Hepatocyte (in vitro differentiated cells): ENCODE measurements around the gene C2CD4D. TPM values are rescaled to one million over a fixed set of nuclear protein-coding genes. Genes with fewer than 3 reads are reported as not detected.
A peak's percentile ranks its signal among the peaks of the same experiment; 100 is the strongest.
"Not testable (repeated sequence)": the region's sequence is repeated elsewhere in the genome, so short reads cannot be mapped to it uniquely, and the experiment has no call there.

ENCODE experiments used
- DNase-seq: peaks from one replicate; pipeline ENCODE4 v3.0.0-alpha.2; 2016; ENCODE audit warnings: low spot score
- H2AFZ ChIP-seq: fragments of 200-600 bp; sonication (generic); 2 replicates; pipeline ENCODE4 v1.6.0; 2016; ENCODE audit warnings: antibody characterized with exemption, mild to moderate bottlenecking
- H3K27ac ChIP-seq: fragments of 200-600 bp; sonication (generic); 2 replicates; pipeline ENCODE4 v1.5.1; 2016; ENCODE audit warnings: mild to moderate bottlenecking
- H3K27me3 ChIP-seq: fragments of 200-600 bp; sonication (generic); 2 replicates; pipeline ENCODE4 v1.6.1; 2016
- H3K36me3 ChIP-seq: fragments of 200-600 bp; sonication (generic); replicated peaks from 2 replicates; pipeline ENCODE4 v1.5.1; 2016; ENCODE audit warnings: low read depth; ENCODE audit not compliant: insufficient read depth
- H3K4me1 ChIP-seq: fragments of 200-600 bp; sonication (generic); 2 replicates; pipeline ENCODE4 v1.5.1; 2016; ENCODE audit warnings: mild to moderate bottlenecking, moderate library complexity; ENCODE audit not compliant: insufficient read depth
- H3K4me2 ChIP-seq: fragments of 200-600 bp; sonication (generic); 2 replicates; pipeline ENCODE4 v1.6.0; 2016
- H3K4me3 ChIP-seq: fragments of 200-600 bp; sonication (generic); 2 replicates; pipeline ENCODE4 v1.5.1; 2016; ENCODE audit warnings: mild to moderate bottlenecking
- H3K79me2 ChIP-seq: fragments of 200-600 bp; sonication (generic); 2 replicates; pipeline ENCODE4 v1.6.0; 2017; ENCODE audit warnings: mild to moderate bottlenecking
- H3K9me2 ChIP-seq: fragments of 200-600 bp; sonication (generic); replicated peaks from 2 replicates; pipeline ENCODE4 v1.6.0; 2017; ENCODE audit warnings: mild to moderate bottlenecking; ENCODE audit not compliant: insufficient read depth
- H3K9me3 ChIP-seq: fragments of 200-600 bp; sonication (generic); 2 replicates; pipeline ENCODE4 v1.5.1; 2016; ENCODE audit warnings: low read depth, mild to moderate bottlenecking
- H4K20me1 ChIP-seq: fragments of 200-600 bp; sonication (generic); 2 replicates; pipeline ENCODE4 v1.6.0; 2016; ENCODE audit warnings: mild to moderate bottlenecking; ENCODE audit not compliant: insufficient read depth, poor library complexity, severe bottlenecking
- CTCF ChIP-seq: fragments of 200-600 bp; sonication (generic); IDR thresholded peaks from 2 replicates; pipeline ENCODE4 v1.5.1; 2016; ENCODE audit warnings: antibody characterized with exemption, mild to moderate bottlenecking; ENCODE audit not compliant: poor library complexity
- EZH2 ChIP-seq: fragments of 200-600 bp; sonication (generic); IDR thresholded peaks from 2 replicates; pipeline ENCODE4 v1.6.1; 2016; ENCODE audit warnings: antibody characterized with exemption, mild to moderate bottlenecking, borderline replicate concordance
- EZH2phosphoT487 ChIP-seq: fragments of 200-600 bp; sonication (generic); IDR thresholded peaks from one replicate; pipeline ENCODE4 v1.6.1; 2018; ENCODE audit warnings: antibody characterized with exemption, mild to moderate bottlenecking, low read depth, moderate library complexity; ENCODE audit not compliant: unreplicated experiment, severe bottlenecking
- WGBS: methylation state at CpG from one replicate; pipeline ENCODE4 v1.1.6; 2016; ENCODE audit warnings: low lambda C conversion rate; ENCODE audit errors: missing lambda C conversion rate; 5-methylcytosine and 5-hydroxymethylcytosine counted together
- polyA plus RNA-seq: library from polyadenylated mRNA; unstranded; fragments of >200 nt; fragmentation: Nextera tagmentation; extraction: Ambion mirVana; gene quantifications from 2 replicates; pipeline ENCODE4 v1.2.1, GENCODE V29; 2016
- total RNA-seq: library from RNA; depleted of rRNA; stranded (reverse); fragments of >200 nt; gene quantifications from 2 replicates; pipeline ENCODE4 v1.2.3, GENCODE V29; 2014

C2CD4D gene
- total and polyA plus RNA-seq, 2 experiments from 2014 or later: 1.1 TPM; not detected in 1

GRCh38 chr1:151881479-151881878 lies 41.9 kb upstream of the C2CD4D start:
- Histone ChIP-seq H3K9me3 (no peaks in the 10 kb centered on the region), H3K4me2 (no peak overlapping the region), H3K4me3 (no peak overlapping the region), H2AFZ (no peak overlapping the region), H3K27ac (no peak overlapping the region), H3K79me2 (no peaks in the 10 kb centered on the region), H3K4me1 (no peaks in the 10 kb centered on the region), H3K27me3 (no peaks in the 10 kb centered on the region), H4K20me1 (no peaks in the 10 kb centered on the region), H3K36me3 (no peaks in the 10 kb centered on the region), H3K9me2 (no peaks in the 10 kb centered on the region)
- WGBS: 47% methylated on average over 2 of the region's 2 CpGs
- TF ChIP-seq EZH2phosphoT487 (no peak), CTCF (peak; percentile 17)
- DNase-seq: no peak

GRCh38 chr1:151875419-151876097 lies 35.9 kb upstream of the C2CD4D start:
- no peak for TF ChIP-seq CTCF
- TF ChIP-seq EZH2phosphoT487: no peak
- no peak for DNase-seq
- H3K27me3 ChIP-seq: no peaks in the 10 kb centered on the region
- WGBS: 100% methylated on average over 1 of the region's 1 CpG
- no peak overlapping the region for H3K4me3 ChIP-seq
- H3K36me3 ChIP-seq: no peaks in the 10 kb centered on the region
- no peak overlapping the region for H2AFZ ChIP-seq
- H3K4me2 ChIP-seq: no peak overlapping the region
- no peaks in the 10 kb centered on the region for H4K20me1 ChIP-seq
- no peaks in the 10 kb centered on the region for H3K9me2 ChIP-seq
- H3K9me3 ChIP-seq: no peaks in the 10 kb centered on the region
- no peaks in the 10 kb centered on the region for H3K4me1 ChIP-seq
- no peaks in the 10 kb centered on the region for H3K79me2 ChIP-seq
- H3K27ac ChIP-seq: no peak overlapping the region

- H3K27ac ChIP-seq, H3K79me2 ChIP-seq, H3K4me3 ChIP-seq, H3K9me3 ChIP-seq, H3K4me1 ChIP-seq, H3K27me3 ChIP-seq, H3K9me2 ChIP-seq, H3K36me3 ChIP-seq, H2AFZ ChIP-seq, H4K20me1 ChIP-seq, DNase-seq: not testable (repeated sequence)
- WGBS: 45% methylated on average over 9 of the region's 9 CpGs
- peak overlapping the region; percentile 49 for H3K4me2 ChIP-seq
Observed at GRCh38 chr1:151872776-151873175, 33.2 kb upstream of the C2CD4D start.

GRCh38 chr1:151871284-151872030 lies 31.8 kb upstream of the C2CD4D start:
- Histone ChIP-seq H2AFZ (no peak overlapping the region), H3K4me1 (no peaks in the 10 kb centered on the region), H3K9me3 (no peaks in the 10 kb centered on the region), H3K79me2 (no peaks in the 10 kb centered on the region), H3K4me3 (no peak overlapping the region), H3K27me3 (no peaks in the 10 kb centered on the region), H3K27ac (no peak overlapping the region), H3K36me3 (no peaks in the 10 kb centered on the region), H3K9me2 (no peaks in the 10 kb centered on the region), H4K20me1 (no peaks in the 10 kb centered on the region), H3K4me2 (no peak overlapping the region)
- WGBS: 71% methylated on average over 5 of the region's 5 CpGs
- no peak for DNase-seq
- TF ChIP-seq EZH2 (no peak), CTCF (no peak), EZH2phosphoT487 (no peak)
